Activated gamma-delta T cell treated with anti-CD3 and anti-CD28 coated beads, Interleukin-2, amount 50 U/mL, for 16 hours (primary cell): Measurements from ENCODE around the gene EGFLAM.
"Not testable (repeated sequence)": the region's sequence is repeated elsewhere in the genome, so short reads cannot be mapped to it uniquely, and the experiment has no call there.

ENCODE experiments used
- DNase-seq: peaks from one replicate; pipeline ENCODE4 v3.0.0-alpha.2; 2020; ENCODE audit warnings: low read depth

EGFLAM gene

GRCh38 chr5:38330207-38330606 lies 71.8 kb downstream of the EGFLAM start:
- no peak for DNase-seq

- DNase-seq = no peak
These were observed 73.5 kb downstream of the EGFLAM start for GRCh38 chr5:38331831-38332230.

GRCh38 chr5:38333181-38333580 lies 74.8 kb downstream of the EGFLAM start:
- DNase-seq = not testable (repeated sequence)

- DNase-seq = no peak
These were observed 80.1 kb downstream of the EGFLAM start for GRCh38 chr5:38338455-38338854.

- no peak for DNase-seq
These were observed 81.1 kb downstream of the EGFLAM start for GRCh38 chr5:38339446-38339845.

GRCh38 chr5:38341056-38341455 lies 82.7 kb downstream of the EGFLAM start:
- no peak for DNase-seq

- DNase-seq = no peak
These were observed 83.3 kb downstream of the EGFLAM start for GRCh38 chr5:38341641-38342040.

- no peak for DNase-seq
These were observed 83.9 kb downstream of the EGFLAM start for GRCh38 chr5:38342261-38342660.

GRCh38 chr5:38344891-38345290 lies 86.5 kb downstream of the EGFLAM start:
- no peak for DNase-seq

GRCh38 chr5:38346593-38346992 lies 88.2 kb downstream of the EGFLAM start:
- no peak for DNase-seq

- no peak for DNase-seq
These were observed 88.8 kb downstream of the EGFLAM start for GRCh38 chr5:38347040-38347763.

GRCh38 chr5:38347896-38348295 lies 89.5 kb downstream of the EGFLAM start:
- DNase-seq = no peak

GRCh38 chr5:38360323-38361061 lies 102.1 kb downstream of the EGFLAM start:
- no peak for DNase-seq

- no peak for DNase-seq
These were observed 104.4 kb downstream of the EGFLAM start for GRCh38 chr5:38362713-38363112.

GRCh38 chr5:38364825-38365224 lies 106.5 kb downstream of the EGFLAM start:
- DNase-seq = no peak

- DNase-seq = no peak
These were observed 109.1 kb downstream of the EGFLAM start for GRCh38 chr5:38367410-38367809.

- no peak for DNase-seq
These were observed 109.6 kb downstream of the EGFLAM start for GRCh38 chr5:38367966-38368365.

- DNase-seq = no peak
These were observed 111.3 kb downstream of the EGFLAM start for GRCh38 chr5:38369692-38370091.

- DNase-seq = no peak
These were observed 112.2 kb downstream of the EGFLAM start for GRCh38 chr5:38370358-38371100.

GRCh38 chr5:38371596-38371995 lies 113.2 kb downstream of the EGFLAM start:
- DNase-seq = no peak

- no peak for DNase-seq
These were observed 115.4 kb downstream of the EGFLAM start for GRCh38 chr5:38373743-38374142.

GRCh38 chr5:38375423-38375822 lies 117.1 kb downstream of the EGFLAM start:
- no peak for DNase-seq

GRCh38 chr5:38376404-38376803 lies 118.0 kb downstream of the EGFLAM start:
- no peak for DNase-seq
